AG08396 (cell line): Measurements from ENCODE around the gene AGXT.

Experiments used
- DNase-seq: peaks from one replicate; pipeline ENCODE4 v3.0.0; 2012; ENCODE audit warnings: low spot score, mixed read lengths

AGXT gene

DNA sequence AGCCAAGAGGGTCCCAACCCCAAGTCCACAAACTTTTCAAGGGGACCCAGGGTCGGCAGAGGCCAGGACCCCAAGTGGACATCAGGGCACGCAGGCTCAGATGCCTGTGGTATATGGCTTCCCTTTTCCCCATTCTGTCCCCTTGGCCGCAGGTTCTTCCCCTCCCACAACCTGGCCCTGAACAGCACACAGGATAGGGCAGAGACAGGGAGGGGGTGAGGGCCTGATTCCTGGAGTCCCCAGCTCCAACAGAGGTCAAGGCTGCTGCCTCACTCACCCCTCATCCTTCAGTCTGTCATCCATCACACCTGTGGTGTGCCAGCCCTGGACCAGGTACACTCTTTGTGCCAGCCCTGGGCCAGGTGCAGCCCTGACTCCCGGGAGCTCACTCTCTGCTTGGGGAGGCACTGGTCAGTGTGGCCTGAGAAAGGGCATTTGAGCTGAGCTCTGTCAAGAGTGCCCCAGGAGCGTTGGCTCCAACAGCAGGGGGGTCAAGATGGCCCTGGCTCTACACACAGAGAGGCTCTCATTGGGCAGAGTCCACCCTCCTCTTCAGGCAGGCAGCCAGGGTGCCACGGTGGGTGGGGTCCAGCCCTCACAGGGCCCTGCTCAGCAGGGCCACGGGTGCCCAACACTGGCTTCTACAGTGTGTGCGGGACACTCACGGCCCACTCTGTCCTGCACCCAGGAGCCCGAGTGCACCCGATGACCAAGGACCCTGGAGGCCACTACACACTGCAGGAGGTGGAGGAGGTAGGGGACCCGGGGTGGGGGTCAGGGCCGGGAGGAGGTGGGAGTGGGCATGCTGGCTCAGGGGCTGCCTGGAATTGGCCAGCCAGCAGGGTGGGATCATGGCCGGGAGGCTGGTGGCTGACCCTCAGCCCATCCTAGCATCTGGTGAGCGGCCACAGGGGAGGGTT, 1.6 kb downstream of the AGXT start:
- no peak for DNase-seq

GRCh38 chr2:240871071-240871958, 2.7 kb downstream of the AGXT start:
- DNase-seq, result no peak

GRCh38 chr2:240872317-240873097, 3.9 kb downstream of the AGXT start:
- no peak for DNase-seq

DNA sequence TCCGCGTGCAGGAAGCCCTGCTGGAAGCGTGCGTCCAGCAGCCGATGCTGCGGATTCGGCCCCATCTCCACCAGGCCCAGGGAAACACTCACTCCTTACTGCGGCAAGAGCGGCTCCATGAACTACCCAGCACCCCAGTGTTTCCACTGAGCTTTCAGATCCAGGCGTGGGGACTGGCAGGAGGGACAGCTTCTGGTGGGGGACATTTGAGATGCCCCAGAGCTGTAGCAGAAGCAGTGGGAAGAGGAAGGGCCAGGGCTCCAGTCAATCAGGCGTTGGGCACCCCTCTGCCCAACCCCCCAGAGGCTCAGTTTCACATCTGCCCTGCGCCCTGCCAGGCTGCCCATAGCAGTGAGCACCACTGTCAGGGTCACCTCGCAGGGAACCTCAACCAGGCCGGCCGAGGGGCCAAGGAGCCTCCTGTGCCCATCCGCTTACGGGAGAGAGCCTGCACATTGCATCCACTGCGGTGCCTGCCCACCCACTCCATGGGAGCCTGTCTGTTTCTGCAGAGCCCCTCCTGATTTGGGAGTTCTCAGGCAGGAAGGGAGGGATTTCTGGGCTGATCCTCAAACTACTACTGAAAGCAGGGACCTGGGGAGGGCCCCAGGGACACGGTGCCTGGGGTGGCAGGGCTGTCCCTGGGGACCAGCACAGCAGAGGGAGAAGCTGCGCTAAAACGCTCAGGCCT, 4.6 kb downstream of the AGXT start:
- no peak for DNase-seq

DNA sequence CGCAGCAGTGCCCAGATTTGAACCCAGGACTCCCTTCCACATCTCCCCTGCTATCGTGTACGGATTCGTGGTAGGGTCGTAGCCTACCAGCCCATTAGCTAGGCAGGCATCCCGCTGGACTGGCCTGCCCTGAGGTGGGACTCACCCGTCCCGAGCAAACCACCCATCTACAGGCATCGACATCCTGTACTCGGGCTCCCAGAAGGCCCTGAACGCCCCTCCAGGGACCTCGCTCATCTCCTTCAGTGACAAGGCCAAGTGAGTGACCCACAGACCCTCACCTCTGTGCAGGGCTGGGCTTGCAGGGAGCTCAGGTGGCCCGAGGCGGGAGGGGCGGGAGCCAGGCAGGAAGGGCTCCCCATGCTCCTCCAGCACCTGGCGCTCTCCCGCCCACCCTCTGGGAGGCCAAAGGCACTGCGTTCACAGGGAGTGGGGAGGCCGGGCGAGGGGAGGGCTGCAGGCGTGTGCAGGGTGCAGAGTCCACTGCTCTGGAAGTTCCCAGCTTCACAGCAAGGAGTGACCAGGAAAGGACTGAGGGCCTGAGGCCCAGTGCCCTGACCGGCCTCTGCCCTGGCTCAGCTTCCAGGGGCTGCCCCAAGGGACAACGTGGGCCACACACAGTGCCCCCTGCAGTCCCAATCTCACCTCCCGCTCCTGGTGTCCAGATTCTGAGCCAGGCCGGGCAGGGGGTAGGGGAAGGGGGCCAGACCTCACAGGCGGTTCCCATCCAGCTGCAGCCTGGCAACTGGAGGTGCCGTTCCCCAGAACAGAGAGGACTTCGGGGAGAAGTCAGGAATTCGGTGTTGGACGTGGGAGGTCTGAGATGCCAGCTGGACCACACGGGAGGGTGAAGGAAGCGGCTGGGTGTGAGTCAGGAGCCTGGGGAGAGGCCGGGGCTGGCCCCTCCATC, 5.4 kb downstream of the AGXT start:
- DNase-seq, result no peak

DNA sequence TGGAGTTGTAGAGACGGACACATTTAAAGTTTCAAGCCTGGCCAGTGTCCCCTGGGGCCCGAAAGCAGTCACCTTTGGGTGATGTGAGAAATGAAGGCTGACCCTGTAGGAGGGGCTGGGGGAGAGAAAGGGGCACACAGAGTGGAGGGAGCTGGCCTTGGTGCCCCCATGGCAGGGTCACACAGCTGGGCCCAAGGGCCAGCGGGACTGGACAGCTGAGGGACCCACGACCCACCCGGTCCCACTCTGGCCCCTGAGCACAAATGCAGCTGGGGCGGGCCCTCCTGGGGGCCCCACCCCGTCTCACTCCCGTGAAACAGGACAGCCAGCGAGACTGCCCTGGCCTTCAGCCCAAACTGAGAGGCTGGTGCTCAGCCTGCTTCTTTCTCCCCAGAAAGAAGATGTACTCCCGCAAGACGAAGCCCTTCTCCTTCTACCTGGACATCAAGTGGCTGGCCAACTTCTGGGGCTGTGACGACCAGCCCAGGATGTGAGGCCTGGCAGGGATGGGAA, 6.1 kb downstream of the AGXT start:
- DNase-seq, result no peak

DNA sequence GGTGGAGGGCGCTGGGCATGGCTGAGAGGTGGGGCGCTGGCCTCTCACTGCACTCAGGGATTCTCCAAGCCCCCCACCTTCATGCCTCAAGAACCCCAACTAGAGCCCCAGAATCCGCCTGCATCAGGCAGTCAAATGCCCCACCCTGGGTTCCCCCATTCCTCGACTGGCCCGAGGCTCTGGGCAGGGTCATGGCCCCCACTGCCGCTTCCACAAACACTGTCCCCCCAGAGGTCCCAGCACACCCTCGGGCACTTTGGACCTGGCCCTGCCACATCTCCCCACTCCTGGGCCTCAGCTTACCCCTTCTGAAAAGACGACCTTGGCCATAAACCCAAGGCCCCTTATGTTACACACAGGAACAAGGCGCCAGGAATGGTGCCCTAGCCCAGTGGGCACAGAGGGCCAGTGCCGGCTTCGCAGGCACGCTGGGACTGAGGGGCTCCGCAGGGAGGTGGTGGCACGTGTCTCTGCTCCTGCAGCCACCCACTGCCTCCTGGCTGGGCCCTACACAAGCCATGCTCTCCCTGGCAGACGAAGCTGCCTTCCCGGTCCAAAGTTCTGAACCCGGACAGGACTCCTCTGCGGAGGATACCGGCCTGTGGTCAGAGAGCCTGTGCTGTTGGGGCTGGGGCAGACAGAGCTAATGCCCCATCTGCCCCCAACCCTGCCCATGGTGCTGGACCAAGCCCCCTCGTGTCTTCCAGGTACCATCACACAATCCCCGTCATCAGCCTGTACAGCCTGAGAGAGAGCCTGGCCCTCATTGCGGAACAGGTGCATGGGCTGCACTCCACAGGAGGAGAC, 6.8 kb downstream of the AGXT start:
- no peak for DNase-seq

GRCh38 chr2:240876035-240876474, 7.4 kb downstream of the AGXT start:
- no peak for DNase-seq

DNA sequence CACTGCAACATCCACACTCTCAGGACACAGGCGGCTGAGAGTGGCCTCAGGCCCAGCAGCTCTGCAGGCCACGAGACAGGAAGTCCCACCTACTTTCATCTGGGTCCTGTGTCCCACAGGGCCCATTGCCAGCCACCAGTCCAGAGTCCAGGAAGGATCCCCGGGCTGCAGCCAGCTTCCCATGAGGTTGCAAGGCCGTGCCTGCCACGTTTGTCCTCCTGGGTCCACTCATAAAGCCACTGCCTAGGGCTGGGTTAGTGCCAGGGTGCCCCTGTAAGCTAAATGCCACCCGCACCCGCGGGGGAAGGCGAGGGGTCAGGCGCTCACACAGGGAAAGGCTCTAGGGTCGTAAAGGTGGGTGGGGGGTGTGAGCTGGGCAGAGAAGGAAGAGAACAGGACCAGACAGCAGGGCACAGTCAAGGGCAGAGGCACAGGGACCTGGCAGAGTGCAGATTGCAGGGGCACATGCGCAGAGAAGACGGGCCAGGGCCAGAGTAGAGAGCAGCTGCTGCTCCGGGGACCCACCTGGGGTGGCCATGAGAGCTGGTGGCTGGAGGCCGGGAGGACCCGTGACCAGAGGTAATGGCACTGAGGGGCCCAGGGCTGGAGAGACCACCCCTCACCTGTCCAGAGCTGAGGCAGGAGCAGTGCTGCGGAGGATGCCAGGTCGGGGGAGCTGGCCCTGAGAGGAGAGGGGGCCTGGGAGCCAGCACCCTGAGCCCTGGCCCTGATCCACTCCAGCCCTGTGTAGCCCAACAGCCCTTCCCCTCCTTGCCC, 8.0 kb downstream of the AGXT start:
- no peak for DNase-seq

GRCh38 chr2:240877460-240878340, 9.1 kb downstream of the AGXT start:
- DNase-seq, result no peak

GRCh38 chr2:240878341-240878936, 9.8 kb downstream of the AGXT start:
- no peak for DNase-seq

GRCh38 chr2:240879105-240879504, 10.5 kb downstream of the AGXT start:
- no peak for DNase-seq

GRCh38 chr2:240881913-240882312, 13.3 kb downstream of the AGXT start:
- no peak for DNase-seq

GRCh38 chr2:240884221-240884620, 15.6 kb downstream of the AGXT start:
- no peak for DNase-seq

DNA sequence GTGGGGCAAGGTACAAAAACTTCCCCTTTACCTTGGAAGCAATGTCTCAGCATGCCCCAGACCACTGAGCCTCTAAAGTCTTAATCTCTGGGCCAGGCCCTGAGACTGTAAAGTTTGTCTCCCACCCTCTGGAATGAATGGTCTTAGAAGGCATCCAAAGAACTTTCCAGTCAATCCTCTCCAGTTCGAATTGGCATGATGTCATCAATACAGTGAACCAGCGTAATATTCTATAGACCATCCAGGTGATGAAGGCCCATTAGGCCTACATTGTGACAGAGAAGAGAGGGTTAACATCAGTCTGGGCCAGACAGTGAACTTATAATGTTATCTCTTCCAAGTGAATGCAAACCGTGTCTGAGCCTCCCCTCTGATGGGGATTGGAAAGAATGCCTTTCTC, 16.1 kb downstream of the AGXT start:
- DNase-seq, result no peak

GRCh38 chr2:240885566-240885965, 16.9 kb downstream of the AGXT start:
- no peak for DNase-seq

DNA sequence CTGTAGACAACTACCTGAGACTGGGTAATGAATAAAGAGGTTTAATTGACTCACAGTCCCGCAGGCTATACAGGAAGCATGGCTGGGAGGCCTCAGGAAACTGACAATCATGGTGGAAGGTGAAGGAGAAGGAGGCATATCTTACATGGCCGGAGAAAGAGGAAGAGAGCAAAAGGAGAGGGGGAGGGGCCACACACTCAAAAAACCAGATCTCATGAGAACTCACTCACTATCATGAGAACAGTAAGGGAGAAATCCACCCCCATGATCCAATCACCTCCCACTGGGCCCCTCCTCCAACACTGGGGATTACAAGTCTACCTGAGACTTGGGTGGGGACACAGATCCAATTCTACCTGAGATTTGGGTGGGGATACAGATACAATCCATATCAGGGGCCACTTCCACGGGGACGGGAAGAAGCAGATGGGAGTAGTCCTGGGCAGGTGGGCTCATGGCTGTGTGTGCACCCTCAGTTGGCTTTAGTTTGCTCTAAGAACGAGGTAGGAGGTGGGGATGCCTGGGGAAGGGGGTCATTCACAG, 17.5 kb downstream of the AGXT start:
- DNase-seq, result no peak
